Muscle of leg (tissue), 11 donors: ENCODE measurements around the gene EXOG. TPM values are rescaled to one million over a fixed set of nuclear protein-coding genes. Genes with fewer than 3 reads are reported as not detected.

Experiments
- DNase-seq: peaks from one replicate; pipeline ENCODE4 v3.0.0; 2013
- H3K27ac ChIP-seq: one replicate; pipeline ENCODE4 v1.5.1; 2013; ENCODE audit warnings: mild to moderate bottlenecking, low read length, control low read depth
- H3K27me3 ChIP-seq: one replicate; pipeline ENCODE4 v1.6.1; 2013; ENCODE audit warnings: low read length; ENCODE audit not compliant: control insufficient read depth, insufficient read depth
- H3K36me3 ChIP-seq: one replicate; pipeline ENCODE4 v1.6.1; 2013; ENCODE audit warnings: low read length; ENCODE audit not compliant: control insufficient read depth, insufficient read depth
- H3K4me1 ChIP-seq: one replicate; pipeline ENCODE4 v1.6.1; 2013; ENCODE audit warnings: low read length; ENCODE audit not compliant: control insufficient read depth, insufficient read depth
- H3K4me3 ChIP-seq: one replicate; pipeline ENCODE4 v1.5.1; 2013; ENCODE audit warnings: low read length, control low read depth
- H3K9me3 ChIP-seq: replicated peaks from 2 replicates; pipeline ENCODE4 v1.6.1; 2013; ENCODE audit warnings: low read depth, low read length; ENCODE audit not compliant: control insufficient read depth
- WGBS: methylation state at CpG from one replicate; pipeline ENCODE4 v1.1.5; 2013; ENCODE audit warnings: missing lambda C conversion rate; ENCODE audit not compliant: insufficient coverage; 5-methylcytosine and 5-hydroxymethylcytosine counted together
- polyA plus RNA-seq, 8 donors: library from polyadenylated mRNA; unstranded; fragments of 120-200 nt; gene quantifications; one replicate each; pipeline versions ENCODE4 v1.2.1 to v1.2.3, GENCODE V29; 2013; ENCODE audit warnings: inconsistent platforms in 1 of 8, low replicate concordance in 1 of 8; ENCODE audit not compliant: insufficient read length in 8 of 8, insufficient read depth in 1 of 8
- total RNA-seq: library from RNA; stranded (reverse); fragments of 120-200 nt; gene quantifications from one replicate; pipeline ENCODE4 v1.2.4, GENCODE V29; 2013

Gene EXOG
- total and polyA plus RNA-seq, 9 donors = 11.0 to 24.1 (median 15.6) TPM

GRCh38 chr3:38544926-38545325 is 48.8 kb downstream of the EXOG start:
- DNase-seq = no peak
- H3K9me3 ChIP-seq = no peaks in the 10 kb centered on the region
- no peak overlapping the region for H3K4me3 ChIP-seq
- H3K36me3 ChIP-seq = no peaks in the 10 kb centered on the region
- WGBS = 84% methylated on average over 3 of the region's 3 CpGs
- H3K27me3 ChIP-seq = no peaks in the 10 kb centered on the region
- H3K4me1 ChIP-seq = peaks cover 47% of the 10 kb centered on the region
- H3K27ac ChIP-seq = peak overlapping the region; percentile 25

- H3K4me1 ChIP-seq = peaks cover 47% of the 10 kb centered on the region
- no peaks in the 10 kb centered on the region for H3K27me3 ChIP-seq
- no peak for DNase-seq
- H3K27ac ChIP-seq = no peak overlapping the region
- no peaks in the 10 kb centered on the region for H3K9me3 ChIP-seq
- H3K4me3 ChIP-seq = no peak overlapping the region
- 77% methylated on average over 1 of the region's 1 CpG for WGBS
- H3K36me3 ChIP-seq = no peaks in the 10 kb centered on the region
Measured at GRCh38 chr3:38545550-38545949, 49.4 kb downstream of the EXOG start.

- H3K4me3 ChIP-seq = no peak overlapping the region
- no peaks in the 10 kb centered on the region for H3K9me3 ChIP-seq
- H3K27ac ChIP-seq = no peak overlapping the region
- DNase-seq = no peak
- peaks cover 47% of the 10 kb centered on the region for H3K4me1 ChIP-seq
- WGBS = 79% methylated on average over 4 of the region's 4 CpGs
- no peaks in the 10 kb centered on the region for H3K36me3 ChIP-seq
- no peaks in the 10 kb centered on the region for H3K27me3 ChIP-seq
Measured at GRCh38 chr3:38545983-38546382, 49.8 kb downstream of the EXOG start.

GRCh38 chr3:38548154-38548931 is 52.2 kb downstream of the EXOG start:
- no peaks in the 10 kb centered on the region for H3K9me3 ChIP-seq
- no peaks in the 10 kb centered on the region for H3K27me3 ChIP-seq
- WGBS = 70% methylated on average over 15 of the region's 17 CpGs
- DNase-seq = peak; percentile 34
- no peak overlapping the region for H3K4me3 ChIP-seq
- no peaks in the 10 kb centered on the region for H3K36me3 ChIP-seq
- H3K27ac ChIP-seq = no peak overlapping the region
- H3K4me1 ChIP-seq = peaks cover 25% of the 10 kb centered on the region

- WGBS = 83% methylated on average over 8 of the region's 9 CpGs
- Histone ChIP-seq H3K4me3 (no peak overlapping the region), H3K27me3 (no peaks in the 10 kb centered on the region), H3K36me3 (no peaks in the 10 kb centered on the region), H3K9me3 (no peaks in the 10 kb centered on the region), H3K27ac (no peak overlapping the region), H3K4me1 (peaks cover 18% of the 10 kb centered on the region)
- DNase-seq = no peak
Measured at GRCh38 chr3:38549082-38549481, 52.9 kb downstream of the EXOG start.

GRCh38 chr3:38549486-38549885 is 53.3 kb downstream of the EXOG start:
- no peak overlapping the region for H3K4me3 ChIP-seq
- H3K27ac ChIP-seq = no peak overlapping the region
- H3K9me3 ChIP-seq = no peaks in the 10 kb centered on the region
- no peak for DNase-seq
- 84% methylated on average over 6 of the region's 7 CpGs for WGBS
- no peaks in the 10 kb centered on the region for H3K36me3 ChIP-seq
- H3K27me3 ChIP-seq = no peaks in the 10 kb centered on the region
- H3K4me1 ChIP-seq = peaks cover 16% of the 10 kb centered on the region

- DNase-seq = no peak
- Histone ChIP-seq H3K9me3 (no peaks in the 10 kb centered on the region), H3K27me3 (no peaks in the 10 kb centered on the region), H3K4me1 (peaks cover 9% of the 10 kb centered on the region), H3K36me3 (no peaks in the 10 kb centered on the region), H3K27ac (no peak overlapping the region), H3K4me3 (no peak overlapping the region)
- WGBS = 95% methylated on average over 27 of the region's 33 CpGs
Measured at GRCh38 chr3:38549957-38550840, 54.1 kb downstream of the EXOG start.

- Histone ChIP-seq H3K27ac (no peak overlapping the region), H3K9me3 (no peaks in the 10 kb centered on the region), H3K4me3 (no peak overlapping the region), H3K36me3 (no peaks in the 10 kb centered on the region), H3K4me1 (peaks cover 8% of the 10 kb centered on the region), H3K27me3 (no peaks in the 10 kb centered on the region)
- no peak for DNase-seq
- WGBS = 95% methylated on average over 29 of the region's 30 CpGs
Measured at GRCh38 chr3:38551026-38551832, 55.1 kb downstream of the EXOG start.

- Histone ChIP-seq H3K9me3 (no peaks in the 10 kb centered on the region), H3K4me3 (no peak overlapping the region), H3K27ac (no peak overlapping the region), H3K36me3 (no peaks in the 10 kb centered on the region), H3K27me3 (no peaks in the 10 kb centered on the region), H3K4me1 (peaks cover 8% of the 10 kb centered on the region)
- no peak for DNase-seq
- whole genome bisulfite sequencing = 80% methylated on average over 1 of the region's 6 CpGs
Measured at GRCh38 chr3:38552364-38552763, 56.2 kb downstream of the EXOG start.

GRCh38 chr3:38553071-38553470 is 56.9 kb downstream of the EXOG start:
- H3K4me3 ChIP-seq = no peak overlapping the region
- no peaks in the 10 kb centered on the region for H3K36me3 ChIP-seq
- H3K27ac ChIP-seq = no peak overlapping the region
- no CpG with 5 or more reads among the region's 2 CpGs for WGBS
- no peak for DNase-seq
- peaks cover 5% of the 10 kb centered on the region for H3K4me1 ChIP-seq
- H3K27me3 ChIP-seq = no peaks in the 10 kb centered on the region
- H3K9me3 ChIP-seq = no peaks in the 10 kb centered on the region
